Retinal pigment epithelial cell (primary cell): ENCODE data around the gene OR6C68.
"Not testable (repeated sequence)": the region's sequence is repeated elsewhere in the genome, so short reads cannot be mapped to it uniquely, and the experiment has no call there.

Source experiments
- DNase-seq: peaks from one replicate; pipeline ENCODE4 v3.0.0-alpha.2; 2010; ENCODE audit warnings: low read depth
- H3K4me3 ChIP-seq: 2 replicates; pipeline ENCODE4 v1.5.1; 2011; ENCODE audit warnings: mild to moderate bottlenecking, low read length, control low read depth, moderate library complexity
- TF ChIP-seq, protein P1 (sequence below): conservative IDR thresholded peaks from 2 replicates; pipeline ENCODE4 v1.5.1; 2011; ENCODE audit warnings: low read depth, low read length, control low read depth, inconsistent platforms

The OR6C68 gene

DNA sequence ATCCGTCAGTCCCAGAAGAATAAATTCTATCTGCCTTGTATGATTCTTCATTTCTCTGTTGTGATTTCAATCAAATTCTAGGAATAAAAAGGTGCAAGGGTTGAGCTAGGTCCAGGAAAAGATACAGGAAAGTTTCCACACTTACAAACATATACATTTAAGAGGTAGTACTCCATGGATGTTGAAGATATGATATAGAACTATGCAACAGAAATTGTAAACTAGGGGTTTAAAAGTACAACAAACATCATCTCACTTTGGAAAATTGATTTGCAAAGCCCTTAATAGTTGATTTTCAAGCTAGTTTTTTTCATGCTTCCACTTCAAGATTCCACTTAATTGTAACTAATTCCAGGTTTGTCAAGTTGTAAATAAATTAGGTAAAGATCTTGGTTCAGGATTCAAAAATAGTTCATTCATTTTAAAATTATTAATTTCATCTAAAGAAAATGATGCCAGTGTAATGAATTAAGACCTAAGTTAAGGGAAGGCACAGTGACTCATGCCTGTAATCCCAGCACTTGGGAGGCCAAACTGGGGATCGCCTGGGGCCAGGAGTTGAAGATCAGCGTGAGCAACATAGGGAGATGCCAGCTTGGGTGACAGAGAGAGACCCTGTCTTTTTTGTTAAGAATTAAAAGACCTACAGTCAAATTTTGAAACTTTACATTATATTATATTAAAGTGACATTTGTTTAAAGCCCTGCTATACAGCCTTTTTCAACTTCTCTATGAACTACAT is 21.9 kb upstream of the OR6C68 start, which contains the start of gene OR6C70:
TSS of gene OR6C70 (minus strand) at position 51 of the 742 bp plus-strand sequence. CDS start at position 51, 0 bp downstream.
- no peak for DNase-seq
- TF ChIP-seq, protein P1, sequence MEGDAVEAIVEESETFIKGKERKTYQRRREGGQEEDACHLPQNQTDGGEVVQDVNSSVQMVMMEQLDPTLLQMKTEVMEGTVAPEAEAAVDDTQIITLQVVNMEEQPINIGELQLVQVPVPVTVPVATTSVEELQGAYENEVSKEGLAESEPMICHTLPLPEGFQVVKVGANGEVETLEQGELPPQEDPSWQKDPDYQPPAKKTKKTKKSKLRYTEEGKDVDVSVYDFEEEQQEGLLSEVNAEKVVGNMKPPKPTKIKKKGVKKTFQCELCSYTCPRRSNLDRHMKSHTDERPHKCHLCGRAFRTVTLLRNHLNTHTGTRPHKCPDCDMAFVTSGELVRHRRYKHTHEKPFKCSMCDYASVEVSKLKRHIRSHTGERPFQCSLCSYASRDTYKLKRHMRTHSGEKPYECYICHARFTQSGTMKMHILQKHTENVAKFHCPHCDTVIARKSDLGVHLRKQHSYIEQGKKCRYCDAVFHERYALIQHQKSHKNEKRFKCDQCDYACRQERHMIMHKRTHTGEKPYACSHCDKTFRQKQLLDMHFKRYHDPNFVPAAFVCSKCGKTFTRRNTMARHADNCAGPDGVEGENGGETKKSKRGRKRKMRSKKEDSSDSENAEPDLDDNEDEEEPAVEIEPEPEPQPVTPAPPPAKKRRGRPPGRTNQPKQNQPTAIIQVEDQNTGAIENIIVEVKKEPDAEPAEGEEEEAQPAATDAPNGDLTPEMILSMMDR: no peak

DNA sequence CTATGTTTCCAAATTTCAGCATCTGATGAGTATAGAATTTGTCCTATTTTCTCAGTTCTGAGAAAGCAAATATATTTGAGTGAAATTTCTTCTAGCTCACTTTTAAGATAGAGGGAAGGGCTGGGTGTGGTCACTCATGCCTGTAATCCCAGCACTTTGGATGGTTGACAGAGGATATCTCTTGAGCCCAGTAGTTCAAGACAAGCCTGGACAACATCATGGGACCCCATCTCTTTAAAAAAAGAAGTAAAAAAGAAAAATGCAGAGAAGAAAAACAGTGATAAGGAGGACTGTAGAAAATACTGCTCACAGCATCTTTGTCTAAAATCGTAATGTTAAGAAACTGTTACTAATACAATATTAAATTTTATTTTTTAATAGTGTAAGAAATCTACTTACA is 19.9 kb upstream of the OR6C68 start:
- DNase-seq: no peak
- H3K4me3 ChIP-seq: no peak overlapping the region
- TF ChIP-seq, protein P1: no peak

More for the DNA sequence above, 21.9 kb upstream of the OR6C68 start, which contains the start of gene OR6C70:
- no peak within 1 kb of the TSS for H3K4me3 ChIP-seq

DNA sequence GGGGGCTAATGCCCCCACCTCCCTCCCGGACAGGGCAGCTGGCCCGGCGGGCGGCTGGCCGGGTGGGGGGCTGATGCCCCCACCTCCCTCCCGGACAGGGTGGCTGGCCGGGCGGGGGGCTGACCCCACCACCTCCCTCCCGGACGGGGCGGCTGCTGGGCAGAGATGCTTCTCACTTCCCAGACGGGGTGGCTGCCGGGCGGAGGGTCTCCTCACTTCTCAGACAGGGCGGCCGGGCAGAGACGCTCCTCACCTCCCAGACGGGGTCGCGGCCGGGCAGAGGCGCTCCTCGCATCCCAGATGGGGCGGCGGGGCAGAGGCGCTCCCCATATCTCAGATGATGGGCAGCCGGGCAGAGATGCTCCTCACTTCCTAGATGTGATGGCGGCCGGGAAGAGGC is 13.0 kb upstream of the OR6C68 start:
- not testable (repeated sequence) for H3K4me3 ChIP-seq, DNase-seq

DNA sequence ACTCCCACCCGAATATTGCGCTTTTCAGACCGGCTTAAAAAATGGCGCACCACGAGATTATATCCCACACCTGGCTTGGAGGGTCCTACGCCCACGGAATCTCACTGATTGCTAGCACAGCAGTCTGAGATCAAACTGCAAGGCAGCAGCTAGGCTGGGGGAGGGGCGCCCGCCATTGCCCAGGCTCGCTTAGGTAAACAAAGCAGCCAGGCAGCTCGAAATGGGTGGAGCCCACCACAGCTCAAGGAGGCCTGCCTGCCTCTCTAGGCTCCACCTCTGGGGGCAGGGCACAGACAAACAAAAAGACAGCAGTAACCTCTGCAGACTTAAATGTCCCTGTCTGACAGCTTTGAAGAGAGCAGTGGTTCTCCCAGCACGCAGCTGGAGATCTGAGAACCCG is 7.9 kb upstream of the OR6C68 start:
- not testable (repeated sequence) for DNase-seq, H3K4me3 ChIP-seq

GRCh38 chr12:55495490-55495889 is 3.3 kb downstream of the OR6C68 start:
- no peak for DNase-seq
- TF ChIP-seq, protein P1: no peak
- H3K4me3 ChIP-seq: no peak overlapping the region

DNA sequence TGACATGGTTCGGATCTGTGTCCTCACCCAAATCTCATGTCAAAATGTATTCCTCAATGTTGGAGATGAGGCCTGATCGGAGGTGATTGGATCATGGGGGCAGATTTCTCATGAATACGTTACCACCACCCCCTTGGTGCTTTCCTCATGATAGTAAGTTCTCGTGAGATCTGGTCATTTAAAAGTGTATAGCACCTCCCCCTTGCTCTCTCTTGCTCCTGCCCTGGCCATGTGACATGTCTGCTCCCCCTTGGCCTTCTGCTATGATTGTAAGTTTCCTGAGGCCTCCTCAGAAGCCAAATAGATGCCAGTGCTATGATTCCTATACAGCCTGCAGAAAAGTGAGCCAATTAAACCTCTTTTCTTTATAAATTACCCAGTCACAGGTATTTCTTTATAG is 7.1 kb downstream of the OR6C68 start:
- TF ChIP-seq, protein P1: no peak
- H3K4me3 ChIP-seq: no peak overlapping the region
- DNase-seq: no peak

GRCh38 chr12:55499810-55500252 is 7.7 kb downstream of the OR6C68 start:
- no peak overlapping the region for H3K4me3 ChIP-seq
- no peak for DNase-seq
- TF ChIP-seq, protein P1: no peak

DNA sequence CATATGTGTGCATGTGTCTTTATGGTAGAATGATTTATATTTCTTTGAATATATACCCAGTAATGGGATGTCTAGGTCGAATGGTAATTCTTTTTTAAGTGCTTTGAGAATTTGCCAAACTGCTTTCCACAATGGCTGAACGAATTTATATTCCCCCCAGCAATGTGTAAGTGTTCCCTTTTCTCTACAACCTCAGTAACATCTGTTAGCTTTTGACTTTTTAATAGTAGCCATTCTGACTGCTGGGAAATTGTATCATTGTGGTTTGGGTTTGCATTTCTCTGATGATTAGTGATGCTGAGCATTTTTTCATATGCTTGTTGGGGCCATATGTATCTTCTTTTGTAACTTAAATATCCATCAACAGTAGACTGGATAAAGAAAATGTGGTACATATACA is 9.4 kb downstream of the OR6C68 start:
- H3K4me3 ChIP-seq: no peak overlapping the region
- DNase-seq: no peak
- TF ChIP-seq, protein P1: no peak
